HG03432 (cell line): ENCODE data around the gene WDR18.
A peak's percentile ranks its signal among the peaks of the same experiment; 100 is the strongest.
"Not testable (repeated sequence)": the region's sequence is repeated elsewhere in the genome, so short reads cannot be mapped to it uniquely, and the experiment has no call there.

Experiments
- ATAC-seq: cut with Tn5 transposase; IDR thresholded peaks from one replicate; pipeline ENCODE4 v1.9.1; 2021; ENCODE audit warnings: mild to moderate bottlenecking, moderate library complexity; ENCODE audit not compliant: unreplicated experiment

The WDR18 gene

DNA sequence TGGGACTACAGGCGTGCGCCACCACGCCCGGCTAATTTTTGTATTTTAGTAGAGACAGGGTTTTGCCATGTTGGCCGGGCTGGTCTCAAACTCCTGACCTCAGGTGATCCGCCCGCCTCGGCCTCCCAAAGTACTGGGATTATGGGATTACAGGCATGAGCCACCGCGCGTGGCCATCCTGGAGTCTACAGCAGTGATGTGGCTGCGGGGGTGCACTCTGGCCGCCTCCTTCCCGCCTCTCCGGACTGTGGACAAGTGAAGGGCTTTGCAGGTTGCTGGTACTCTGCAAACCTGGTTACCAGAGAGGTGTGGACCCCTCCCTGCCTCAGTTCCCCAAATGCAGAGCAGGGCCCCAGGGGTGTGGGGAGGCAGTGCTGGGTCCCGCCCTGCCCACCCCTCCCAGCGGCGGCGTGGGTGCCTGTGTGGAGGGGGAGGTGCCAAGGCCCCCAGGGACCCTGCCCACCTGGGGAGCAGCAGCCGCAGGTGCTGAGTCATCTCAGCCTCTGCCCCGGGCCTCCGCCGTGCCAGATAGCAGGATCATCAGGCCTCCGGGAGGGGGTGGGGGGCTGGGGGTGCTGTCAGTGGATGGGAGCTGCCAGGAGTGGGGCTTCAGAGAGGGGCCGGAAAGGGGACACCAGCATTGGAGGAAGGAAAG lies 35.2 kb upstream of the WDR18 start:
- no peak for ATAC-seq

- no peak for ATAC-seq
These were observed 33.6 kb upstream of the WDR18 start for GRCh38 chr19:950352-951066.

GRCh38 chr19:952049-952679 lies 32.0 kb upstream of the WDR18 start:
- no peak for ATAC-seq

DNA sequence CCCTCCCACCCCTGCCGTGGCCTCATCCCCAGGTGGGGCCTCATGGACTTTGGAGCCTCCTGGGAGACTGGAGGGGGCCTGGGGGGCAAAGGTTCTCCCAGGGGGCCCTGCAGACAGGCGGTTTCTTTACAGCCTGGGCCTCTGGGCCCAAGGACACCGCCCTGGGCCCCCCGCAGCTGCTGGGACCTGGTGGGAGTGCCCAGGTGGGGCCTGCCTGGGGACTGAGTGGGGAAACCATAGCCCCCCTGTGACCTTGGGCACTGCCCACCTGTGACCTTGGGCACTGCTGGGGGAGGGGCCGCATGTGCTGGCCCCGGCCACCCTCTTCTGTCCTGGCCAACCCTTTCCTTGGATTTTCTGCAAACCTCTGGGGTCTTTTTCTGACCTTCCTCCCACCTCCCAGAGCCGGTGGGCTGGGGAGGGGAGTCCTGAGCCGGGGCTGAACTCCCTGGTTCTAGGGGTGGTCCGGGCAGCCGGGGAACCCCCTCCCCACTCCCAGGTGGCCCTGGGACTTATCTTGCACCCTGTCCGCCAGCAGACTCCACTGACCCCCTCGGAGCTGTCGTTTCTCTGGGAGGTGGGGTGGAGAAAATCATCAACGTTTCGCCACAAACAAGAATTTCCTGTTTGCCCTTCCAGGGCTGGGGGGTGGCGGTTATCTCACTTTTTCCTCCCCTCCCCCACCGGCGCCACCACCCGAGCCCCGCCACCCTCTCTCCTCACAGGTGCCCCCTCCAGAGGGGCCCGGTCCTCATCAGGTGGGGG lies 31.3 kb upstream of the WDR18 start:
- ATAC-seq = no peak

DNA sequence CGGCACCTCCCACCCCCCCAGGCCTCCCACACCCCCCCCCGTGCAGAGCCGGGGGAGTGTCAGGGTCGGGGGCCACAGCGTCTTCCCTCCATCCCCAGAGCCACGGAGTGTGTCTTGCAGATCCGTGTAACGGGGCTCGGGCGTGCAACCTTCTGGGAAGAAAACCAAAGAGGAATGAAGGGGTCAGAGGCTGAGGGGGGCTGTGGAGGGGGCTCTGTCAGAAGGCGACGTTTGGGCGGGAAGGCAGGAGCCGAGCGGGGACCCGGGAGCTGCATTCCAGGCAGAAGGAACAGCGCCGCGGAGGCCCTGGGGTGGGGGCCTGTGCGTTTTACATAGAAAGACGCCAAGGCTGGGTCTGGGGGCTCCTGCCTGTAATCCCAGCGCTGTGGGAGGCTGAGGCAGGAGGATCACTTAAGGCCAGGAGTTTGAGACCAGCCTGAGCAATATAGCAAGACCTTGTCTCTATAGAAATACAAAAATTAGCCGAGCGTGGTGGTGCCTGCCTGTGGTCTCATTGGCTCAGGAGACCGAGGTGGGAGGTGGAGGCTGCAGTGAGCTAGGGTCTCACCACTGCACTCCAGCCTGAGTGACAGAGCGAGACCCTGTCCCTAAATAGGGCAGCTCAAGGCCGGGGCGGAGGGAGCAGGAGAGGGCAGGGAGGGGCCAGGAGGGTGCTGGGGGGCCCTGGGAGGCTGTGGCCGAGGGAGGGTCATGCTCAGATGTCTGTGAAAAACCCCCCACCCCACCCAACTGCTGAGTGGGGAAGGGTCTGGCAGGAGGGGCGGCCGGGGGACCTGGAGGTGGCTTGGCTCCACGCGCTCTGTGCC lies 30.5 kb upstream of the WDR18 start:
- ATAC-seq = no peak

DNA sequence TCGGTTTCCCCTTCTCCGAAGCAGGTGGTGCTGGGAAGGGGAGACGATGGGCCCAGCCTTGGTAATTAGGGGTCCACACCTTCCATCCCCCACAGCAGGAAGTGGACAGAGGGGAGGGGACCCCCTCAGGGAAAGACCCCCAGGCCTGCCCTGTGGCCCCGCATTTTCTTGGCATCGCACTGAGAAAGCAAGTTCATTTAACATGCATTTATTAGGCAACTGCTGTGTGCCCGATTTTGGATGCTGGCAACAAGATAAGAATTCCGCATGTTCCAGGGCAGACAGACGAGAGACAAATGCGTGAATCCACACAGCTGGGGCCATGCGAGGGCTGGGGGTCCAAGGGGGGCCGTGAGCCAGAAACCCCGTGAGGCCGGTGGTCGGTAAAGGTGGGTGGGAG lies 29.9 kb upstream of the WDR18 start:
- ATAC-seq = no peak

GRCh38 chr19:954672-955494 lies 29.3 kb upstream of the WDR18 start:
- peak; percentile 56 for ATAC-seq

DNA sequence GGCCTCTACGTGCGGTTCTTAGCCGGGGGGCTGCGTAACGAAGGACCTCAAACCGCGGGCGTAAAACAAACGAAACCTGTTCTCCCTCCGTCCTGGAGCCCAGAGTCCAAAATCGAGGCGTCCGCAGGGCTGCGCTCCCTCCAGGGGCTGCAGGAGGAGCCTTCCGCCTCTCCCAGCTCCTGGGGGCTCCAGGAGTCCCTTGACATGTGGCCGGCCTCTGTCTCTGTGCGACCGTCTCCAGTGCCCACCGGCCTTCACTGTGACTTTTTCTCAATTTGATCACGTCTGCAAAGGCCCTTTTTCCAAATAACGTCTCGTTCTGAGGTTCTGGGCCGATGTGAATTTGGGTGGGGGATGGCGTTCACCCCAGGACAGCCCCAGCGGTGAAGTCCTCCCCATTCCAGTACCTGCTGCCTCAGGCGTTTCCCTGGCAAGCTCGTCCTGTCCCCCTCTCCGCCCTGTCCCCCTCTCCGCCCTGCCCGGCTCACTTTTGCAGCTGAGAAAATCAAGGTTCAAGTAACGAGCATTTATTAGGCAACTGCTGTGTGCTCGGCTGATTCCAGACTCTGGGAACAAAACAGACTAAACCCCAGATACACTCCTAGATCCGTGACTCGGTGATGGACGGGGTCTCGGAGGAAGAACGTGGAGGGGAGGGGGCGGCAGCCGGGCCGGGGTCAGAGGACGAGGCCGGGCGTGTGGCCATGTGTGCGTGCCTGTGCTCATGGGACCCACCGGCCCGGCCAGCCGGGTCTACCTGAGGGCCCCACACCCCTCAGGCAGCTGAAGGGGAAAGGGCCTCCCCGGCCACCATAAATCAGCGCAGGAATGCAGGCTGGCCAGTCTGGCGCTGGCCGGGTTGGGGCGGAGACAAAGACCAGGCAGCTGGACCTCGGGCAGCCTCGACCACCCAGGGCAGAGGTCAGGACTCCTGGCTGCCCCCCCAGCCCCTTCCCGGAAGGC lies 28.1 kb upstream of the WDR18 start:
- no peak for ATAC-seq

GRCh38 chr19:956766-957440 lies 27.2 kb upstream of the WDR18 start:
- no peak for ATAC-seq

DNA sequence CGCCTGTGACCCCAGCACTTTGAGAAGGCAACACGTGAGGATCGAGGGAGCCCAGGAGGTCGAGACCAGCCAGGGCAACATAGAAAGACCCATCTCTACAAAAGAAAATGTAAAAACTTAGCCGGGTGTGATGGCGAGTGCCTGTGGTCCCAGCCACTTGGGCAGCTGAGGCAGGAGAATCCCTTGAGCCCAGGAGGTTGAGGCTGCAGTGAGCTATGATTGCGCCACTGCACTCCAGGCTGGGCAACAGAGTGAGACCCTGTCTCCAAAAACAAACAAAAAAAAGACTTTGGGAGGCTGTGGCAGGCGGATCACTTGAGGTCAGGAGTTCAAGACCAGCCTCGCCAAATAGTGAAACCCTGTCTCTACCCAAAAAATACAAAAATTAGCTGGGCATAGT lies 26.6 kb upstream of the WDR18 start:
- ATAC-seq = not testable (repeated sequence)

DNA sequence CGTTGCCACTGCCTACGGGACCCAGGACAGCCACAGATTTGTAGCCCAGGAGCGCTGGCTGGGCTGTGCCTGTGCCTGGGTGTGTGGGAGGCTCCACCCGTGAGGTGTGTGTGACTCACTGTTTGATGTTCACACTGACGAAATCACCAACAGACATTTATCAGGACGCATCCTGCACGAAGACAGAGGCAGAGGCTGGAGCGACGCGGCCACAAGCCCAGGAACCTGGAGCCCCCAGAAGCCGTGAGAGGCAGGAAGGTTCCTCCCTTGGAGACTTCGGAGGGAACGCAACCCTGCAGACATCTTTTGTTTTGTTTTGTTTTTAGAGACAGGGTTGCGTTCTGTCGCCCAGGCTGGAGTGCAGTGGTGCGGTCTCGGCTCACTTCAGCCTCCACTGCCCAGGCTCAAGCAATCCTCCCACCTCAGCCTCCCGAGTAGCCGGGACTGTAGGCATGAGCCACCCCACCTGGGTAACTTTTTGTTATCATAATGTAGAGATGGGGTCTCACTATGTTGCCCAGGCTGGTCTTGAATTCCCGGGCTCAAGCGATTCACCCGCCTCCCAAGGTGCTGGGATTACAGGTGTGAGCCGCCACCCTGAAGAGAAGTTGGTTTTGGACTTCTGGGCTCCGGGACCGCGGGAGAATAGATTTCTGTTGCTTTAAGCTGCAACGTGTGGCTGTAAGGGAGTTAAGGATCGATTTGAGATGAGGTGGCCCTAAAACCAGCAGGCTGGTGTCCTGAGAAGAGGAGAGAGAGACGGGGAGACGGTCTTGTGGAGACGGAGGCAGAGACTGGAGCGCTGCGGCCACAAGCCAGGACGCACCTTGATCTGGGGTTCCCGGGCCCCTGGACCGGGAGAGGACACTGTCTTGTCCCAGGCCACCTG lies 24.9 kb upstream of the WDR18 start:
- no peak for ATAC-seq

- no peak for ATAC-seq
These were observed 24.1 kb upstream of the WDR18 start for GRCh38 chr19:960020-960419.

GRCh38 chr19:960601-960938 lies 23.6 kb upstream of the WDR18 start:
- no peak for ATAC-seq

GRCh38 chr19:961866-962620 lies 22.1 kb upstream of the WDR18 start:
- ATAC-seq = no peak

DNA sequence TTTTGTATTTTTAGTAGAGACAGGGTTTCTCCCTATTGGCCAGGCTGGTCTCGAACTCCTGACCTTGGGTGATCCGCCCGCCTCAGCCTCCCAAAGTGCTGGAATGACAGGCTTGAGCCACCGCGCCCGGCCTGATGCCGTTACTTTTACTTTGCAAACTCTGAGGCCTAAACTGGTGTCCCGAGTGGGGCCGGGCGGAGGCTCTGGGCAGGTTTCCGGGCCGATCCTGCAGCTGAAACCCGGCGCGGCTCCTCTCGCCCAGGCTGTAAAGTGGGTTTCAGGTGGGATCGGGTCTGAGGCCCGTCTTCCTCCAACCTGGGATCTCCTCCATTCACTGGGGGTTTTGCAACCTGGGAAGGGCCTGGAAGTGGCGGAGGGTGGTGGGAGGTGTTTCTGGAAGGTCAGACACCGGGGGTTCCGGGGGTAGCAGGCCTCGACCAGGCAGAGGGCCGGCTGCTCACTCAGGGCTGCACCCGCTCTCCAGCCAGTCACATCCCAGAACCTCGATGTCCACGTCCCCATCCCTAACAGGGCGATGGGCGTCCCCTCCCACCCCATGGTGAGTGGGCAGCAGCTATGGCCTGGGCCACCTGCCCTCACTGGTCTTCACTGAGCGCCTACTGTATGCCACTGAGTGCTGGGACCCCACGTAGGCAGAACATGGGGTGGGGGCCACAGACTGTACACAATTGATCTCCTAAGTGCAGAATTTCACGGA lies 21.3 kb upstream of the WDR18 start:
- ATAC-seq = no peak

GRCh38 chr19:963486-963951 lies 20.6 kb upstream of the WDR18 start:
- no peak for ATAC-seq
